ENCODE results near the gene PADI4.

- TF ChIP-seq FOXM1 (IDR thresholded peaks at IDR 0.05; ENCODE audit: borderline replicate concordance, low read depth) (no peak), USF1 (IDR thresholded peaks at IDR 0.05) (no peak), REST (IDR thresholded peaks at IDR 0.05; ENCODE audit: low read depth) (no peak), CEBPB (IDR thresholded peaks at IDR 0.05) (no peak), EGR1 (IDR thresholded peaks at IDR 0.05) (no peak), EP300 (IDR thresholded peaks at IDR 0.05; ENCODE audit: borderline replicate concordance) (no peak), ZBTB7A (IDR thresholded peaks at IDR 0.05; ENCODE audit: low read depth) (no peak), TEAD4 (IDR thresholded peaks at IDR 0.05) (no peak), YY1 (IDR thresholded peaks at IDR 0.05; ENCODE audit: low read depth) (no peak), RAD21 (IDR thresholded peaks at IDR 0.05; ENCODE audit: low read depth) (no peak), MAX (IDR thresholded peaks at IDR 0.05) (no peak), CREB1 (IDR thresholded peaks at IDR 0.05; ENCODE audit: low read depth) (no peak), TCF12 (IDR thresholded peaks at IDR 0.05; ENCODE audit: low read depth) (no peak), TAF1 (IDR thresholded peaks at IDR 0.05; ENCODE audit: low read depth) (no peak)
These were observed 20.9 kb downstream of the PADI4 start for GRCh38 chr1:17328855-17329254.
